SIG-M5 treated with dmso at 0.1 percent for 504 hours (cell line): ENCODE measurements around the gene ACD.

Experiments
- DNase-seq: peaks from one replicate; lab custom pipeline; 2025; ENCODE audit not compliant: unreplicated experiment; lab: John Stamatoyannopoulos, UW

Gene ACD

DNA sequence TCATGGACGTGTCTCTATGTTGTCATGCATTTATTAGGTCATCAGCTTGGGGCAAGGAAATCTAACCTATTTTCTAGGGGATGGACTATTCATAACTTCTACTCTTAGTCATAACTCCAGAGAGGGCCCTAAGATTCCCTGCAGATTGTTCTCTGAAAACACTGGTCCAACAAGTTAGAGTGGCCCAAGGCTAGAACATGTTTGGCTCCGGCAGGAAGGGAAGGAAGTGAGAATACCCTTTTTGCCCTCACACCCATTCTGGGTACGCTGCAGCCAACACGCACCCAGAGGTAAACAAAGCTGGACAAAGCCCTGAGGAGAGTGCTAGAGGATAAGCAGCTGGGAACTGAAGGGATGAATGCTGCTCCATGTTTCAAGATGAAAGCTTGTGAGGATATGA lies 16.5 kb upstream of the ACD start:
- peak; percentile 49 for DNase-seq

DNA sequence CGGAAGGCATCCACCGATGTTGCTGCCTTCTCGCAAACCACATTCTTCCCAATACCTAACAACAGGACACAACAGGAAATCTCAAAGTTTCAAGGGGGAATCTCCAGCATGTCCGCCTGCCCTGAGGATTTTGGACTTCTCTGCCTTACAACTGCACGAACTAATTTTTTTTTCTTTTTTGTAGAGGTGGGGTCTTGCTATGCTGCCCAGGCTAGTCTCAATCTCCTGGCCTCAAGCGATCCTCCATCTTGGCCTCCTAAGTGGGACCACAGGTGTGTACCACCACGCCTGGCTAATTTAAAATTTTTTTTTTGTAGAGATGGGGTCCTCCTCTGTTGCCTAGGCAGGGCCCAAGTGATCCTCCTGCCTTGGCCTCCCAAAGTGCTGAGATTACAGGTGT lies 15.9 kb upstream of the ACD start:
- no peak for DNase-seq

DNA sequence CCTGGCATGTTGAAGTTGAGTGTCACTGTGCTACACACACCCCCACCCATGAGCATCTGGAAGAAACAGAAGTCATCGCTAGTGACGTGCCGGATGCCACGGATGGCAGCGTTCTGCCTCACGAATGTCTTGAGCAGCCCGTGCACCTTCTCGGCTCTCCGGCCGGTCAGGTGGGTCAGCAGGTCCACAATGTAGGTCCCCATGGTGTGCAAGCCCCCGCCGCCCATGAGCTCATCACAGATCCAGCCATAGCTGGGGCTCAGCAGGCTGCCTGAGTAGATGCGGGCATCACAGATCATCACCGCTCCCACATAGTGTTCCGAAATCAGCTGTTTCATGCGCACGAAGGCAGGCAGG lies 15.5 kb upstream of the ACD start:
- no peak for DNase-seq

DNA sequence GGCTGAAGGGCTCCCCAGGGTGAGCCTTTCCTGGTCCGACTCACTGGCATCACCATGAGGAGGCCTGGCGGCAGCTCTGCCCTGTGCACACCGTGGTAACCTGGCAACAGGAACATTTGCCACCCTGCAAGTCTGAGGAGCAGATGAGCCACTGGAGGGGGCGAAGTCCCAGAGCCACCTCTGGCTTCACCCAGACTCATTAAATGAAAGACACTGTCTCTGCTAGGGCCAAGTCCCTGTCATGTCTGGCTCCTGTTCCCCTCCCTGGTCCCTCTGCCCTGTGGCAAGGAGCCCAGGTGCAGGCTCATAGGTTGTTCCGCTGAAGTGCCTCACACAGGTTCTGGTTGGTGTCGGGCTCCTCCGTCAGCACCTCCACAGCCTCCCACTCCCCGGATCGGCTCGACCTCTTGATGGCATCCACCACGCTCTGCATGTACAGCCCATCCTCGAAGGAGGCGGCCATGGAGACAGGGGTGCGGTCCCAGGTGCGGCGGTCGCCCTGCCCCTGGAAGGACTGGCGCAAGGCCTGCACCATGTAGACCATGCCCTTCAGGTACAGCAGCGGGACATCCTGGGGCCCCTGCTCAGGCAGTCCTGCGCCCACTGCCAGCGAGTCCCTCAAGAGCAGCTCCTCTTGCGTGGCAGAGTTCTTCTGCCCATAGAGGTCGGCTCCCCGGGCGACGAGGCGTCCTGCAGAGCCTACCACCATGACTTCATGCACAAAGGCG lies 15.0 kb upstream of the ACD start:
- no peak for DNase-seq

DNA sequence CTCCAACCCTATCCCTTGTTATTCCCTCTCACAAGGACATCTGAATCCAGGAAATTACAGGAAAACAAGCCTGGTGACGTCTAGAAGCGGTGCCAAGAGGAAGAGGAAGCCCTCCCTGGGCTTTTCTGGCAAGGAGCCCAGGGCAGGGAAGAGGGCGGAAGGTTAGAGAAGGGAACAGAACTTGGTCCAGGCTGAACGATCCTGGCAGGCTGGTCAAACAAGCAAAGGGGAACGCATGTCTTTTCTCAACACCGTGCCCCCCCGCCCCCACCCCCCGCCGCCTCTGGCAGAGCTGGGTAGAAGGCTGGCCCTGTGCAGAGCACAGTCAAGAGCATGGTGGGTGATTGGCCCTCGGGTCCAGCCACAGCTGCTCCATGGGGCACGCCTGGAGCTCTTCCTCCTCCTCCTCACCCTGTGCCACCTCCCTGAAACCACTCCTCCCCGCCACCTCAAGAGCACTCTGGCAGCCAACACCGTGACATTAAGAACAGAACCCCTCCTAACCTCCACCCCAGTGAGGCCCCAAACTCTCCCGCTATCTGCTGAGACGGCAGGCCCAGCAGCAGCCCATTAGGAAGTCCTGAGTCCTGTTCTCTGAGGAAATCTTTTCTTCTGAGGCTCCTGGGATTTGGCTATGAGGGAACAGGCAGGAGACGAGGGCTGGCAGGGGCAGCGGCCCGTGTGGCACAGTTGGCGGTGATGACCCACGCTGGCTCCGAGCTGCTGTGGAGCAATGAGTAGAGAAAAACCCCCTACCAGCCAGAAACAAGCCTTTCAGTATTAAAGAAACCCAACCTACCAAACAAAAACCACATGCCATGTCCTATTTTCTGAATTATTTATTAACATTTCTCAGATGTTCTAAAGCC lies 13.9 kb upstream of the ACD start:
- DNase-seq: no peak

DNA sequence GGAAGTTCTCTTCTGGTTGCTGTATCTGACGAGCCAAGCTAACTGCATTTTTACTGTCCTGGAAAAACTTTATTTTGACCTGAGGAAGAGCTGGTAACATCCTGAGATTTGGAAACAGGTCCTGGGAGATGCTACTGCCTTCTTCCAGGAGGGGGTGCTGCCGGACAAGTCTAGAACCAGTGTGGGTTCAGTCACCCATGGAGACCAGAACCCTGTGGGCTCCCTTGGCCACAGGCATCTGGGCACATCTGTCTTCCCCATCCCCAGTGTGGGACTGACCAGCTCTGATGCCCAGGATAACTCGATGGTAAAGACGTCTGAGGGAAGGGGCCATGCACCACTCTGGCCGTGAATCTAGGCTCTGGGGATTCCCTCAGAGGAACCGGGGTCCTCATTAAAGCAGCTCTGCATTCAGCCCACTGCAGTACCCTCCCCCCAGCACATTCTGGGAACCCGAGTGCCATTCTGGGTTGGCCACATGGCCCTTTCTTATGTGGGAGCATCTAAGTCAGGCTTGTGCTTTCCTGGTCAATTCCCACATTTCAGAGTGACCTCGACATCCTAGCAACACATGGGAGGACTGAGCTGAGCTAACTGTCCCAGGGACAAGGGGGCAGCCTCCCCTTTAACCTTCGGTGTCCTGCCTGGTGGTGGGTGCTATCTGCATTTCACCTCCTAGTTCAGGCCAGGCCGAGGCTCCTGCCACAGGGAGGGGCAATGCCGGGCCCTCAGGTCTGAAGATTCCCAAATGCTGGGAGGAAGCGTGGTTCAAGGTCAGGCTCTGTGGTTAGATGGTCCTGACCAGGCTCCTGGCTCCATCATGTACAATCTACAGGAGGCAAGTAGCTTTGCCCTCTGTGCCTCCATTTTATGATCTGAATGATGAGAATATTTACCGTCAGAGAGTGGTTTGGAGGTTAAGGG lies 12.9 kb upstream of the ACD start:
- DNase-seq: peak; percentile 52

DNA sequence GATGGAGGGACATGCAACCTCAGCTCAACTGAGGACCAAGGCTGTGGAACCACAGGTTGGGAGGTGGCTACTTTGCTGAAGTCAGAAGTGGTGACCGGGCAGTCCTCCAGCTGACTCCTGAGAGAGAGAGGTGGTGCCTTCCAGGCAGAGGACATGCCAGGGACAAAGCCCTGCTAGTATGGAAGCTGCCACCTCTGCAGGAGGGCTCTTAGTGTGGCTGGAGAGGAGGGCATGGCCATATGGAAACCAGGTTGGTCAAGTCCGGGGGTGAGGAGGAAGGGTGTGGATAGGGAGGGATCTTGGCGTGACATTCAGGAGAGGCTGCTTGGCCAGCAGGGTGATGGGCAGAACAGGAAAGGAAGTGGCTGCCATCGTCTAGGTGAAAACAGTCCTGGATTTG lies 12.2 kb upstream of the ACD start:
- no peak for DNase-seq

DNA sequence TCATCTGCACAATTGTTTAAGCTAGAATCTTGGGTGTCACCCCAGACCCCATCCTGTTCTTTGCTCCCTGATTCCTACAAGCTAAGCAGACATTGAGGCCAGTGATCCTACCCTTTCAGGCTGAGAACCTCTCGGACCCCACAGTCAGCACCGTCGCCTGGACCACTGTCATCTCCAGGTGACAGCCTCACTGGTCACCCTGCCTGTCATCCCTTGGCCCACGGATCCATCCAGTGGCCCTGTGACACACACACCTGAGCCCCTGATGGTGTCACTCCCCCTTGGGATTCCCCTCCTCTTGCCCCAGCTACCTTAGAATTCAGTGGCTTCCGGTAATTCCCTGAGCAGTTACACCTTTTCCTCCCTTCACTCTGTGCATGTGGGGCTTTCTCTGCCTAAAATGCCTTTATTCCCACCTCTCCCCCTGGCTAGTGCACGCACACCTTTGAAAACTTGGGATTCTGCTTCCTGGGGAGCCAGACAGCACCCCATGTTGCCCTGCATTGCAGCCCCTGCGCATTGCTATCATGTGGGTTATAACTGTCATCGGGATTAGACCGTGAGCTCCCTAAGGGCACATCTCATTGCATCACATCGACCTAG lies 9.5 kb upstream of the ACD start:
- DNase-seq: no peak

DNA sequence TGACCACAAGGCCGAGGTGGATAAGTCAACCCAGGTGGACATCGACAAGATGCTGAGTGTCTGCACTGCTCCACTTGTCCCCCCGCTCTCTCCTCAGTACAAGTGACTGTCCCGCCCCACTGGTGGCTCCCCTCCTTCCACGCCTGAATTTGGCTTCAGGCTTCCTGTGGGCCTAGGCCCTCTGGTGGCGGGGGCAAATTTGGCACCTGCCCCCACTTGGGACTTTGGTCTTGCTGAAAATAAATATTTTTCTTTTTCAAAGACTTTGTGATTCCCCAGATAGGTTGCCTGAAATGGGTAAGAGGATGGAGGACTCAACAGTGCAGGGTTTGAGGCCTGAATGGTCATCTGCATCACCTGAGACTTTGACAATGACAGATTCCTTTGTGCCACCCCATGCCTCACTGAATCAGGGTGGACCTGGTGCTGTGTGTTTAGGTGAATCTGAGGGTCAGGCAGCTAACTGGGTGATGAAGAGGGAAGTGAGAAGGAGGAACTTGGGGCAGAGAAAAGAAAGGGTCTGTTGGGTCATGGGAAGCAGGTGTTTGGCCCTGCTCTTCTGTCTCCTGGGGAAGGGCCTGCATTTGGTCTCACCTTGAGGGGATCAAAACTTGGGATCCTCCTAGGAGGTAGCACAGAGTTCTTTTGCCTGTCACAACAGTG lies 8.6 kb upstream of the ACD start:
- DNase-seq: no peak

DNA sequence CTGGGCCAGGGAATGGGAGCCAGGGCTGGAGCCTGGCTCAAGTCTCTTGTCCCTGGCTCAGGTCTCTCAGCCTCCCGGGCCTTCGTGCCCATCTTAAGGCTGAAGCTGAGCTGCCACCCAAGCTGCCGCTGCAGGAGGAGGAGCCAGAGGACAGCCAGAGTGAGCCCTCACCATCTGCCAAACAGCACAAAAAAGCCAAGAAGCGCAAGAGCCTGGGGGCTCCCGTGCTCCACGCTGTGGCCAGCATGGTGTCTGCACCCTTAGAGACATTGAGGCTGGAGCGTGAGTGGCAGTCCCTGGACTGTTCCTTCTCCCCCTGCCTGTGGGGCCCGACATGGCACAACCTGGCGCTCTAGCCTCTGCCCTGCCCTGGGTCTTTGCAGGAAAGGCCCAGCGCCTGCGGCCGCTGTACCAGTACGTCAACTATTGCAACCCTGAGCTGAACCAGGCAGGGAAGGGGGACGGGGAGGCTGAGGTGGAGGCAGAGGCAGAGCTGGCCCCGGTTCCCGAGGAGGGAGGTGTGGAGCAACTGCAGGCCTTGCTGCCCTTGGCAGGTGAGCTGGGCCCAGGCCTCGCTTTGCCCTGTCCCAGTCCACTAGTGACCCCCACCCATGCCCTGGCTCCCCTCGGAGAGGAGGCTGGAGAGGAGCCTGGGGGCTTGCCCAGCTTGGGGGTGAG lies 7.9 kb upstream of the ACD start:
- DNase-seq: peak; percentile 96

DNA sequence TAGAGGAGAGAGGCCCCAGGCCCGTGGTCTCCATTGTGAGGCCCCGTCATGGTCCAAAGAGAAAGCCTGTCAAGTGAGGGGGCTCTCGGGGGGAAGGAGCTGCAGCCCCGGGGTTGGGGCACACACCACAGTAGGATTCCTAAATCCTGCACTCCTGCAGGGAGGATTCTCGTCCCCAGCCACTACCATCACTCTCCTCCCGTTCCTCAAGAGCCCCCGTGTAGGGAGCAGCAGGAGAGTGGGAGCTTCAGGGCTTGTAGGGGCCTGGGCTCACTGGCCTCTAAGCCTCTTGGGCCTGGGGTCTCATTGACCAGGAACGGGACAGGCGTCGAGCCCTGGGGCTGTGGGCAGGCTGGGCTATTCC lies 7.4 kb upstream of the ACD start:
- no peak for DNase-seq

DNA sequence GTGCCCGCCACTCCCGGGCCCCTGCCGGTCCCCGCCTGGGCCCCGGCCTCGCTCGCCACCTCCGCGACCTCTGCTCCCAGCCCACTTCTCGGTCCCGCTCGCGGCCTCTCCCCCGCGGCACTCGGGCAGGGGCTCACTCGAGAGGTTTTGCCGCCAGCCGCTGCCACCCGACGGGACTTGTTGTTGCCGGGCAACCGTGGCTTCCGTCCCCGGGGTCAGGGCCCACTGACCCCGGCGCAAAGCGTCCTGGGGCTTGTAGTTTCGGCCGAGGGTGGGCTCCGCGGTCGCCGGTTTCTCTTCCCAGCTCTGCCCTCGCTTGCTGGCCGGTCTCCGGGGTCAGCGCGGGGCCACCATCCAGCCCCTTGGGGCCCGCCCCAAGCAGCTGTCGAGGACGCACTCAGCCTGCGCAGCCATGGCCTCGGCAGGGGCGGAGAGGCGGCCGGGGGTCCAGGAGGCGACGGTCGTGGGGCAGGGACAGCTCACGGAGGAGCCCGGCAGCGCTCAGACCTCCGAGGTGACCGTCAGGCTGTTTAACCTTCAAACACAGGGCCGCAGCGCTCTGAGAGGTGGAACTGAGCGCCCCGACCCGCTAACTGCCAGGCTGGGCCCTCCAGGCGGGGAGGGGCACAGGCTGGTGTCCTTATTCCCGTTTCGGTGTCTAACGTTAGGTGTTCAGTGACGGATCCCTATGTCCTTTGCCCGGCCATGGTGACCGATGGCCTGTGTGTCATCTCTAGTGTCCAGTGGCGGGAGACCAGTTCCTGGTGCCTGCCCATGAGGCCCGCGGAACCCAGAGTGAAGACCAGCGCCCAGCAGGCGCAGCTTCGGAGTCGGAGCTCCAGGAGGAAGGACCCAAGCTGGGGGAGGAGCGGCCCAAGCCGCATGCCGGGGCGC lies 6.7 kb upstream of the ACD start, which contains the start of the genes C16orf86 and ENKD1:
C16orf86 (plus strand) TSS at position 256 of the 894 bp plus-strand sequence; CDS start at position 413, 157 bp downstream.
ENKD1 (minus strand) TSS at position 192 of the 894 bp plus-strand sequence. CDS start 308 bp downstream, outside the sequence.
- DNase-seq: peak; percentile 68

DNA sequence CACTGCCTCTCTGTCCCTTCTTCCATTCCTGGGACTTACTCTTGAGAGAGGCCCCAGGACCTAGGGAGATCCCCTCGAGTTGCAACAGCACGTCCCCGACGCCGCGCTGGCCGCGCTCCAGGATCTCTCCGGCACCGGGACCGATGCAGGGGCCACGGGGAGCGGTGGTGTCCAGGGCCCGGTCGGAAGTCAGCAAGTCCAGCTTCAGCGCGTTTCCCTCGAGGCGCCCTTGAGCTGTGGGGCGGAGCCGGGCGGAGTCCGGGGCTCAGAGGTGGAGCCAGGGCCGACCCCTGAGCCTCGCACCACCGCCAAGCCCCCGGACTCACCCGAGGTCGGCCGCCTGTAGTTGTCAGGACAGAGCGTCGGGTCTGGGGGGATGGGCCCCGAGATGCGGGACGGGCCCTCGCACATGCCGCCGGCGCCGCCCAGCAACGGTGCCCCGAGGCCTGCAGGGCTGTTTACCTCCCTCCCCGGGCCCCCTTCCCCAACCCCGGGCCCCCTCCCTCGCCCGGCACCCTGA lies 6.0 kb upstream of the ACD start:
- DNase-seq: no peak

DNA sequence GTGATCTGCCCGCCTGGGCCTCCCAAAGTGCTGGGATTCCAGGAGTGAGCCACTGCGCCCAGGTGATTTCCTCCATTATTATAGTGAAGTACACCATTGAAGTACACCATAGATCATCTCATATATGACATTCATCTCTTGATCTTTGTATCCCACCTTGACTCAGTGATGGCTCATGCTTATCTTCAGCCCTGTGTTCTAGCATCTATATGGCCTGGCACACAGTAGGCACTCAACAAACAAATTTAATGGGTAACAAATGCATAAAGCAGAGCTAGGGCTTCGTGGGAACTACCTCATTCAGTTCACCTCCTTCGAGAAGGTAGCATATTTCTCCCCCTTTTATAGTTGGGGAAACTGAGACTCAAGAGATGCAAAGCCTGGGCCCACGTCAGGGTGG lies 5.5 kb upstream of the ACD start:
- DNase-seq: no peak

DNA sequence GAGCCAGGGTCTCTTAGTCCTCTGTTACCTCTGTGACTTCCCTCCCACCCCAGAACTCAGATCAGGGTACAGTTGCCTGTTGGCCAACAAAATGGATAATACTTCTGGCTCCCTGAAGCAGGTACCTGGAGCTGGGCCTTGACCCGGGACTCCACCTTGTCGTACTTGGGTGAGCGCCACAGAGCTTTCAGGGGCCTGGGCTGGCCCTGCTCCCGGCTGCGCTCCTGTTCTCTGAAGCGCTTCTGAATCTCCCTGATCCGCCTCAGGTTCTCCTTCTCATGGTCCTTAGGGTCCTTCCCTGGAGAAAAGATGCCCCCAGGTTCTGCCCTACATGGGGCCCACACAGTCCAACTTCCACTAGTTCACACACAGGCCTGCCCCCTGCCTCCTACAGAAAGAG lies 4.8 kb upstream of the ACD start:
- DNase-seq: no peak

DNA sequence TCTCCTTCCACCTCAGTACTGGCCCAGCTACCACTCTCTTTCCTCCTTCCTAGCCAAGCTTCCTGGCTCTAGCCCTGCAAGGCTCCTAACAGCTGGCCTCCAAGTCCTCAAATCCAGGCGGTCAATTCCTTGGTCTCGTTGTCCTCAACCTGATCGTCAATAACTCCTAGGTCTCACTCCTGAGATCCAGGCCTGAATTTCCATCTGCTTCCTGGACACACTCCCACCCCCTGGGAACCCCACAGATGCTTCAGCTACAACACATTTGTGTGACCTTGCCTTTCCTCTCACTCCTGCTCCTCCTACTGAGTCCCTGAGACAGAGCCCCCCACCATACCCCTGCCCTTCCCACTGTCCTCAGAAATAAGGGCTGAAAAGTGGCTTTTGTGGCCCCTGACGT lies 4.2 kb upstream of the ACD start:
- DNase-seq: no peak

DNA sequence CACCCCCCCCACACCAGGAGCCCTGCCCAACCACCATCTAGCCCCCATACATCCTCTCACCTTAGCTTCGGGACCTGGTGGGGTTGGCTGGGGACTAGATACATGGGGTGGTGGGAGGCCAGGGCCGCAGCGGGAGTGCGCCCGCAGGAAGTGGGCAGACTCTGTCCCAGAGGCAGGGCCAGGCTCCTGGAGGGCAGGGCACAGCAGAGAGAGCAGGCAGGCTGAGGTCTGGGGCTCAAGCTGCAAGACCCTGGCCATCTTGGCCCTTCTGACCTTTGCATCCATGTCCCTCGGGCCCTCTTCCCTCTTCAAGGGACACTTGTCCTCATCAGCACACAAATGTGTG lies 3.8 kb upstream of the ACD start:
- DNase-seq: no peak

DNA sequence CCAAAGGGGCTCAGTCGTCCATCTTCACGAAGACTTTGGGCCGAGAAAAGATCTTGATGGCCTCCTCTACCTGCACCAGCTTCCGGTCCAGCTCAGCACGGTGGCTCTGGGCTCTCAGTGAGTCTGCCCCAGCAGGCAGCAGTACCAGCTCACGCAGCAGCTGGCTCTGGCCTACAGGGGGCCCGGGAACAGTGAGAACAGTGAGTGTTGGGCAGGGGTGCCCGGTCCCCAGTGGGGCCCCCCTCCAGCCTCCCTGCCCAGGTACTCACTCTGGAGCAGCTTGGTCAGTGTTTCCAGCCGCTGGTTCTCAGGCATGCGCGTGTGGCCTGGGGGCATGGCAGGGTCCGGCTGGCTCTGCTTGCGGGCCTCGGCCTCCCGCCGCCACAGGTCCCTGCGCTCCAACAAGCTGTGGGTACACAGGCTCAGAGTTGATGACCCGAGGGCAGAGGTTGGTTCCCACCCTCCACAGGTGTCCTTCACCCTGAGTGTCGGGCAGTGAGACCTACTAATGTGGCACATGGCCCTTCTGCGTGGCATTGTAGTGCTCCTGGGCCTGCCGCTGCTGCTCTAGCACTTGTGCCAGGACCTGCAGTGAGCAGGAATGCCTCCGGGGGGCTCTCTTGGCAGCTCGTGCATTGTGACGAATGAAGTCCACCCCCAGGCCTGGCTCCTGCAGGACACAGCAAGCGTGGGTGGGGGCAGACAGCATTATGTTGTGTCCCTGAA lies 3.3 kb upstream of the ACD start:
- DNase-seq: no peak
